ENCODE results near the gene POU2F2. TPM values are rescaled to one million over a fixed set of nuclear protein-coding genes. Genes with fewer than 3 reads are reported as not detected.

Gene POU2F2
- total RNA-seq (2022; extraction: Qiagen RNA extraction; ENCODE audit: low read depth) = 0.33 to 0.63 TPM (median 0.46 TPM) in 5 replicates

DNA sequence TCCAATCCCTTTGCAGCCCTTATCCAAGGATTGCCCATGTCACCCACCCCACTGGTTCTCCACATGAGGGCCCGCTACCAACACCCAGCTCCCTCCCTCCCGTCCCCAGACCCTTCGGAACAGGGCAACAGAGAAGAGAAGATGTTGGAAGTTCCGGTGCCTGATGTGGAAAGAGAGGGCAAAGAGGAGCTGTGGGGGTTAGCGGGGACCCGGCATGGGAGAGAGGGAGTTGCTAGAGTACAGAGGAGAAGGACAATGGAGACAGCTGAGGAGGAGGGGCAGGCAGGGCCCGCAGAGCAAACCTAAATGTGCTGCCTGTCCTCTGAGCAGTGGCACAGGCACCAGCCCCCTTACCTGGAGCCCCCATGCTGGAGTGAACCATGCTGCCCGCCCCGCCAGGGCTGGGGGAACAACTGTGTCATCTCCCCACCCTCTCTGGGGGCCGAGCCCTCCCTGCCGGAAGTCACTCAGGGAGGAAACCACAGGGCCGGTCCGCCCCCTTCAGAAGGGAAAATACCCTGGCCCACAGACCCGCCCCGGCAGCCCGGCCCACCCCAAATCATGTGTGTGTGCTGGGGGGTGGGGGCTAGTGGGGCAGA, at the start of gene POU2F2:
Gene POU2F2 (minus strand): TSS at position 417 of the 599 bp plus-strand sequence. CDS start 35 bp downstream, at position 382.

DNA sequence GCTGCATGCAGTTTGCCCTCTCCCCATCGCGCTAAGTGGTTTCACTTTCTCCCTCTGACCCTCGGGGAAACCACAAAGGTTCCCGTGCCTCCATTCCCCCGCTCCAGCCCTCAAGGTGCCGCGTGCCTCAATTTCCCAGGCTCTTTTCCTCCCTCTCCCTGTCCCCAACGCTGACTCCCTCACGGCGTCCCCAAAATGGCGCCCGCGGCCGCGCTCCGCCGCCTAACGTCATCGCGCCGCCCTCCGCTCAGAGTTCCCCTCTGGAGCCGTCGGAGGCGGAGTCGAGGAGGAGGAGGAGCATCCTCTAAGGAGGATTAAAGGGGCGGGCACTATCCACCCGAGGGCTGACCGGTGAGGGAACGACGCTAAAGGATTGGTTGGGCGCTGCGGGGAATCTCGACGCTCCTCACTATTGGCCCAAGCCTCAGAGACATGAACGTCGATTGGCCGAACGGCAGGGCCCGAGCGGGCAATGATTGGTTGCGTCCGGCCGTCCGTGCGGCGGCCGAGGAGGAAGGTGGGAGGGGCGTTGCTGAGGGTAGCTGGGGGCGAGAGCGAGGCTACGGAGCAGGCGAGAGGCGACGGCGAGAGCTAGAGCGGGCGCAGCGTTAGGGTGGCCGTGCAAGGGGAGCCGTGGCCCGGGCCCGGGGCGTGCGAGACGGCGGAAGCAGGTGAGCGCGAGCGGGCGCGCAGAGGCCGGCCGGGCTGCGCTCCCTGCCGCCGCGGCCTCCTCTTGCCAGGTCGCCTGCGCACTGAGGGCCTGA, 56.4 kb downstream of the POU2F2 start, which contains the start of gene ZNF574:
Gene ZNF574 (plus strand): TSS at position 551 of the 764 bp plus-strand sequence. CDS start 2,441 bp downstream, outside the sequence.

GRCh38 chr19:42069619-42070351, 62.5 kb downstream of the POU2F2 start, which contains the start of gene GRIK5:
TSS of gene GRIK5 (minus strand) at chr19:42070206. CDS start at chr19:42065770, 4,436 bp downstream.

Other genes with a start within 250 kb of the POU2F2 start
- 78.2 to 125 TPM (median 109 TPM) in 5 replicates for gene ARHGEF1, start 249.3 kb downstream of the POU2F2 start, total RNA-seq (2022; extraction: Qiagen RNA extraction; ENCODE audit: low read depth)
- gene ERFL, start 204.0 kb downstream of the POU2F2 start, total RNA-seq (2022; extraction: Qiagen RNA extraction; ENCODE audit: low read depth) = 0.20 to 0.45 TPM (median 0.28 TPM) in 5 replicates
- 198 to 238 TPM (median 225 TPM) in 5 replicates for gene RABAC1, start 173.1 kb downstream of the POU2F2 start, total RNA-seq (2022; extraction: Qiagen RNA extraction; ENCODE audit: low read depth)
- gene ATP1A3, start 138.2 kb downstream of the POU2F2 start, total RNA-seq (2022; extraction: Qiagen RNA extraction; ENCODE audit: low read depth) = 4.1 to 5.7 TPM (median 4.9 TPM) in 5 replicates
- 0.41 to 0.65 TPM (median 0.54 TPM) in 5 replicates for gene GRIK5, start 62.2 kb downstream of the POU2F2 start, total RNA-seq (2022; extraction: Qiagen RNA extraction; ENCODE audit: low read depth)
- 33.0 to 41.5 TPM (median 35.7 TPM) in 5 replicates for gene ZNF574, start 56.3 kb downstream of the POU2F2 start, total RNA-seq (2022; extraction: Qiagen RNA extraction; ENCODE audit: low read depth)
- gene DEDD2, start 85.2 kb upstream of the POU2F2 start, total RNA-seq (2022; extraction: Qiagen RNA extraction; ENCODE audit: low read depth) = 60.7 to 103 TPM (median 88.3 TPM) in 5 replicates
- 17.8 to 20.9 TPM (median 19.7 TPM) in 5 replicates for gene ZNF526, start 87.9 kb upstream of the POU2F2 start, total RNA-seq (2022; extraction: Qiagen RNA extraction; ENCODE audit: low read depth)
- 115 to 169 TPM (median 157 TPM) in 5 replicates for gene GSK3A, start 110.2 kb upstream of the POU2F2 start, total RNA-seq (2022; extraction: Qiagen RNA extraction; ENCODE audit: low read depth)
- gene ERF, start 122.7 kb upstream of the POU2F2 start, total RNA-seq (2022; extraction: Qiagen RNA extraction; ENCODE audit: low read depth) = 111 to 133 TPM (median 115 TPM) in 5 replicates
- gene CIC, start 136.8 kb upstream of the POU2F2 start, total RNA-seq (2022; extraction: Qiagen RNA extraction; ENCODE audit: low read depth) = 46.3 to 68.8 TPM (median 57.9 TPM) in 5 replicates
- gene PRR19, start 169.7 kb upstream of the POU2F2 start, total RNA-seq (2022; extraction: Qiagen RNA extraction; ENCODE audit: low read depth) = 4.0 to 5.1 TPM (median 4.3 TPM) in 5 replicates
- 130 to 158 TPM (median 136 TPM) in 5 replicates for gene PAFAH1B3, start 170.2 kb upstream of the POU2F2 start, total RNA-seq (2022; extraction: Qiagen RNA extraction; ENCODE audit: low read depth)
- 2.2 to 4.2 TPM (median 3.7 TPM) in 5 replicates for gene TMEM145, start 180.9 kb upstream of the POU2F2 start, total RNA-seq (2022; extraction: Qiagen RNA extraction; ENCODE audit: low read depth)
- 22.2 to 27.3 TPM (median 24.3 TPM) in 5 replicates for gene MEGF8, start 193.2 kb upstream of the POU2F2 start, total RNA-seq (2022; extraction: Qiagen RNA extraction; ENCODE audit: low read depth)